Measurements from ENCODE around the gene CACHD1. TPM values are rescaled to one million over a fixed set of nuclear protein-coding genes. Genes with fewer than 3 reads are reported as not detected.

The CACHD1 gene
- total RNA-seq: 1 to 10 TPM; 5.3 to 6.7 TPM

- peak within 1 kb of the TSS; percentile 72 to 75 for H3K27ac ChIP-seq
- peak; percentile 41 for TF ChIP-seq CTCF (IDR thresholded peaks at IDR 0.05)
Observed at GRCh38 chr1:64469977-64470664, at the start of gene CACHD1. Gene CACHD1 (plus strand): TSS chr1:64470129. CDS start chr1:64470745, 616 bp downstream.

GRCh38 chr1:64421377-64421776 lies 48.6 kb upstream of the CACHD1 start:
- H3K27ac ChIP-seq: no peak overlapping the region
- H3K4me3 ChIP-seq: no peak overlapping the region
- H3K27me3 ChIP-seq (replicated peaks; ENCODE audit: insufficient read depth): no peaks in the 10 kb centered on the region
- ATAC-seq (ENCODE audit: insufficient number of reproducible peaks, low FRiP score, low read depth) (no peak), DNase-seq (ENCODE audit: low spot score) (no peak)
- no peaks in the 10 kb centered on the region for H3K36me3 ChIP-seq
- no peak for TF ChIP-seq CTCF (IDR thresholded peaks at IDR 0.05)
- no peaks in the 10 kb centered on the region for H3K4me1 ChIP-seq (ENCODE audit: control insufficient read depth in 1 of 2, low read depth in 2 of 2)
- H3K9me3 ChIP-seq: no peaks in the 10 kb centered on the region

More at GRCh38 chr1:64469977-64470664, at the start of gene CACHD1:
- H3K27me3 ChIP-seq (replicated peaks; ENCODE audit: insufficient read depth): no peaks in the 10 kb centered on the region
- no peaks in the 10 kb centered on the region for H3K36me3 ChIP-seq
- H3K4me1 ChIP-seq (ENCODE audit: control insufficient read depth in 1 of 2, low read depth in 2 of 2): peaks cover 2 to 19% of the 10 kb centered on the region in 2 donors
- DNase-seq (ENCODE audit: low spot score): peak; percentile 27
- H3K4me3 ChIP-seq: peak within 1 kb of the TSS; percentile 89
- ATAC-seq (ENCODE audit: insufficient number of reproducible peaks, low FRiP score, low read depth): peak; percentile 72
- no peaks in the 10 kb centered on the region for H3K9me3 ChIP-seq

- Histone ChIP-seq H3K4me1 (ENCODE audit: control insufficient read depth in 1 of 2, low read depth in 2 of 2) (no peaks in the 10 kb centered on the region), H3K4me3 (no peak overlapping the region), H3K27ac (no peak overlapping the region), H3K9me3 (no peaks in the 10 kb centered on the region), H3K36me3 (no peaks in the 10 kb centered on the region), H3K27me3 (replicated peaks; ENCODE audit: insufficient read depth) (no peaks in the 10 kb centered on the region)
- no peak for TF ChIP-seq CTCF (IDR thresholded peaks at IDR 0.05)
- no peak for ATAC-seq (ENCODE audit: insufficient number of reproducible peaks, low FRiP score, low read depth)
- DNase-seq (ENCODE audit: low spot score): no peak
Observed at GRCh38 chr1:64423526-64423925, 46.4 kb upstream of the CACHD1 start.

- no peak for TF ChIP-seq CTCF (IDR thresholded peaks at IDR 0.05)
- no peaks in the 10 kb centered on the region for H3K27me3 ChIP-seq (replicated peaks; ENCODE audit: insufficient read depth)
- H3K4me1 ChIP-seq (ENCODE audit: control insufficient read depth in 1 of 2, low read depth in 2 of 2): no peaks in the 10 kb centered on the region
- H3K36me3 ChIP-seq: no peaks in the 10 kb centered on the region
- no peaks in the 10 kb centered on the region for H3K9me3 ChIP-seq
- DNase-seq (ENCODE audit: low spot score): no peak
- H3K4me3 ChIP-seq: no peak overlapping the region
- ATAC-seq (ENCODE audit: insufficient number of reproducible peaks, low FRiP score, low read depth): no peak
- no peak overlapping the region for H3K27ac ChIP-seq
Observed at GRCh38 chr1:64424412-64424811, 45.5 kb upstream of the CACHD1 start.

GRCh38 chr1:64425521-64425920 lies 44.4 kb upstream of the CACHD1 start:
- no peak overlapping the region for H3K4me3 ChIP-seq
- no peaks in the 10 kb centered on the region for H3K9me3 ChIP-seq
- TF ChIP-seq CTCF (IDR thresholded peaks at IDR 0.05): no peak
- H3K27ac ChIP-seq: no peak overlapping the region
- ATAC-seq (ENCODE audit: insufficient number of reproducible peaks, low FRiP score, low read depth) (no peak), DNase-seq (ENCODE audit: low spot score) (no peak)
- no peaks in the 10 kb centered on the region for H3K4me1 ChIP-seq (ENCODE audit: control insufficient read depth in 1 of 2, low read depth in 2 of 2)
- H3K27me3 ChIP-seq (replicated peaks; ENCODE audit: insufficient read depth): no peaks in the 10 kb centered on the region
- no peaks in the 10 kb centered on the region for H3K36me3 ChIP-seq
